Measurements from ENCODE around the gene CFAP90. TPM values are rescaled to one million over a fixed set of nuclear protein-coding genes. Genes with fewer than 3 reads are reported as not detected.

The CFAP90 gene
- total RNA-seq, 2 experiments from 2014 or later: not detected

- no peaks in the 10 kb centered on the region for H3K4me1 Mint-ChIP-seq (ENCODE audit: low read depth)
- H3K27ac Mint-ChIP-seq: no peak overlapping the region
- no peaks in the 10 kb centered on the region for H3K36me3 ChIP-seq (ENCODE audit: insufficient read depth, low read length)
- TF ChIP-seq, protein P1, sequence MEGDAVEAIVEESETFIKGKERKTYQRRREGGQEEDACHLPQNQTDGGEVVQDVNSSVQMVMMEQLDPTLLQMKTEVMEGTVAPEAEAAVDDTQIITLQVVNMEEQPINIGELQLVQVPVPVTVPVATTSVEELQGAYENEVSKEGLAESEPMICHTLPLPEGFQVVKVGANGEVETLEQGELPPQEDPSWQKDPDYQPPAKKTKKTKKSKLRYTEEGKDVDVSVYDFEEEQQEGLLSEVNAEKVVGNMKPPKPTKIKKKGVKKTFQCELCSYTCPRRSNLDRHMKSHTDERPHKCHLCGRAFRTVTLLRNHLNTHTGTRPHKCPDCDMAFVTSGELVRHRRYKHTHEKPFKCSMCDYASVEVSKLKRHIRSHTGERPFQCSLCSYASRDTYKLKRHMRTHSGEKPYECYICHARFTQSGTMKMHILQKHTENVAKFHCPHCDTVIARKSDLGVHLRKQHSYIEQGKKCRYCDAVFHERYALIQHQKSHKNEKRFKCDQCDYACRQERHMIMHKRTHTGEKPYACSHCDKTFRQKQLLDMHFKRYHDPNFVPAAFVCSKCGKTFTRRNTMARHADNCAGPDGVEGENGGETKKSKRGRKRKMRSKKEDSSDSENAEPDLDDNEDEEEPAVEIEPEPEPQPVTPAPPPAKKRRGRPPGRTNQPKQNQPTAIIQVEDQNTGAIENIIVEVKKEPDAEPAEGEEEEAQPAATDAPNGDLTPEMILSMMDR (IDR thresholded peaks at IDR 0.05): no peak
- POLR2A ChIA-PET: no interaction called here
- H3K4me1 ChIP-seq (ENCODE audit: insufficient read depth, low read length): no peaks in the 10 kb centered on the region
- H3K36me3 Mint-ChIP-seq (ENCODE audit: low read depth): no peaks in the 10 kb centered on the region
- peaks cover 29% of the 10 kb centered on the region for H3K27me3 Mint-ChIP-seq
- DNase-seq (no peak), ATAC-seq (ENCODE audit: poor library complexity) (no peak)
- intact Hi-C loops (cut with DNase I, micrococcal nuclease): no loop called here
- CTCF ChIA-PET: no interaction called here
- H3K9me3 Mint-ChIP-seq: no peaks in the 10 kb centered on the region
- H3K4me3 ChIP-seq (ENCODE audit: low read length): no peak overlapping the region
- no peak overlapping the region for H3K4me3 Mint-ChIP-seq
- H3K27ac ChIP-seq (ENCODE audit: low read depth in 1 of 2, low read length in 2 of 2): no peak overlapping the region
- H3K27me3 ChIP-seq (ENCODE audit: control insufficient read depth in 1 of 2, insufficient read depth in 2 of 2, low read length in 2 of 2): peaks cover 0 to 2% of the 10 kb centered on the region in 2 experiments
- H3K9me3 ChIP-seq (ENCODE audit: control insufficient read depth in 1 of 2, insufficient read depth in 1 of 2, low read length in 2 of 2): no peaks in the 10 kb centered on the region
Measured at GRCh38 chr5:7794823-7795222, 56.1 kb downstream of the CFAP90 start.

- H3K27me3 Mint-ChIP-seq: peaks cover 32% of the 10 kb centered on the region
- H3K36me3 Mint-ChIP-seq (ENCODE audit: low read depth): no peaks in the 10 kb centered on the region
- Histone ChIP-seq H3K36me3 (ENCODE audit: insufficient read depth, low read length) (no peaks in the 10 kb centered on the region), H3K4me1 (ENCODE audit: insufficient read depth, low read length) (no peaks in the 10 kb centered on the region), H3K27ac (ENCODE audit: low read depth in 1 of 2, low read length in 2 of 2) (no peak overlapping the region), H3K4me3 (ENCODE audit: low read length) (no peak overlapping the region), H3K27me3 (ENCODE audit: control insufficient read depth in 1 of 2, insufficient read depth in 2 of 2, low read length in 2 of 2) (peaks cover 0 to 2% of the 10 kb centered on the region in 2 experiments), H3K9me3 (ENCODE audit: control insufficient read depth in 1 of 2, insufficient read depth in 1 of 2, low read length in 2 of 2) (no peaks in the 10 kb centered on the region)
- ChIA-PET CTCF (no interaction called here), POLR2A (no interaction called here)
- no peak overlapping the region for H3K27ac Mint-ChIP-seq
- no peaks in the 10 kb centered on the region for H3K4me1 Mint-ChIP-seq (ENCODE audit: low read depth)
- H3K4me3 Mint-ChIP-seq: no peak overlapping the region
- no peak for DNase-seq
- ATAC-seq (ENCODE audit: poor library complexity): no peak
- no peaks in the 10 kb centered on the region for H3K9me3 Mint-ChIP-seq
- intact Hi-C loops (cut with DNase I, micrococcal nuclease): no loop called here
- TF ChIP-seq, protein P1 (IDR thresholded peaks at IDR 0.05): no peak
Measured at GRCh38 chr5:7794311-7794710, 56.6 kb downstream of the CFAP90 start.

GRCh38 chr5:7793895-7794294, 57.0 kb downstream of the CFAP90 start:
- H3K27ac Mint-ChIP-seq: no peak overlapping the region
- TF ChIP-seq, protein P1 (IDR thresholded peaks at IDR 0.05): no peak
- Histone ChIP-seq H3K27ac (ENCODE audit: low read depth in 1 of 2, low read length in 2 of 2) (no peak overlapping the region), H3K4me3 (ENCODE audit: low read length) (no peak overlapping the region), H3K9me3 (ENCODE audit: control insufficient read depth in 1 of 2, insufficient read depth in 1 of 2, low read length in 2 of 2) (no peaks in the 10 kb centered on the region), H3K36me3 (ENCODE audit: insufficient read depth, low read length) (no peaks in the 10 kb centered on the region), H3K27me3 (ENCODE audit: control insufficient read depth in 1 of 2, insufficient read depth in 2 of 2, low read length in 2 of 2) (peaks cover 0 to 2% of the 10 kb centered on the region in 2 experiments), H3K4me1 (ENCODE audit: insufficient read depth, low read length) (no peaks in the 10 kb centered on the region)
- CTCF ChIA-PET: no interaction called here
- H3K4me3 Mint-ChIP-seq: no peak overlapping the region
- no peaks in the 10 kb centered on the region for H3K4me1 Mint-ChIP-seq (ENCODE audit: low read depth)
- no peak for DNase-seq
- H3K36me3 Mint-ChIP-seq (ENCODE audit: low read depth): no peaks in the 10 kb centered on the region
- no peak for ATAC-seq (ENCODE audit: poor library complexity)
- peaks cover 30% of the 10 kb centered on the region for H3K27me3 Mint-ChIP-seq
- intact Hi-C loops (cut with DNase I, micrococcal nuclease): no loop called here
- POLR2A ChIA-PET: no interaction called here
- H3K9me3 Mint-ChIP-seq: no peaks in the 10 kb centered on the region
